CD4-positive, alpha-beta memory T cell (primary cell): Measurements from ENCODE around the gene LMTK3. TPM values are rescaled to one million over a fixed set of nuclear protein-coding genes. Genes with fewer than 3 reads are reported as not detected.

Experiments used
- CTCF ChIA-PET: fragments of 350-600 bp; sonication (Branson Sonifier 250); formaldehyde crosslinking; loops from one replicate; lab custom pipeline; 2021; ENCODE audit warnings: inconsistent platforms; ENCODE audit not compliant: partially characterized antibody; lab: Charles Lee
- POLR2A ChIA-PET: fragments of 350-600 bp; sonication (Branson Sonifier 250); formaldehyde crosslinking; loops from one replicate; lab custom pipeline; 2021; ENCODE audit not compliant: partially characterized antibody; lab: Charles Lee
- DNase-seq, 5 donors: peaks; one replicate each; pipeline versions ENCODE4 v3.0.0 to v3.0.0-alpha.2; 2020 to 2022; ENCODE audit warnings: mixed read lengths in 1 of 5
- H3K27ac ChIP-seq: one replicate; pipeline ENCODE4 v1.7.0; 2013; ENCODE audit warnings: low read depth, low read length
- H3K27me3 ChIP-seq: 2 replicates; pipeline ENCODE4 v1.7.0; 2013; ENCODE audit warnings: mild to moderate bottlenecking, low read length, moderate library complexity; ENCODE audit not compliant: insufficient read depth
- H3K36me3 ChIP-seq: 2 replicates; pipeline ENCODE4 v1.7.0; 2013; ENCODE audit warnings: mild to moderate bottlenecking, low read length, moderate library complexity; ENCODE audit not compliant: insufficient read depth
- H3K4me1 ChIP-seq: 2 replicates; pipeline ENCODE4 v1.7.0; 2013; ENCODE audit warnings: mild to moderate bottlenecking, low read length, moderate library complexity; ENCODE audit not compliant: insufficient read depth
- H3K4me3 ChIP-seq, 2 donors: one replicate each; pipeline ENCODE4 v1.7.0; 2013; ENCODE audit warnings: low read length in 2 of 2, mild to moderate bottlenecking in 1 of 2
- H3K9me3 ChIP-seq, 2 donors: one replicate each; pipeline ENCODE4 v1.7.0; 2013; ENCODE audit warnings: low read length in 2 of 2, control low read depth in 1 of 2; ENCODE audit not compliant: control insufficient read depth in 1 of 2
- H3K27ac Mint-ChIP-seq, 7 donors: one replicate each; pipeline ENCODE4 v1.8.0; 2020 to 2021; ENCODE audit warnings: mixed read lengths in 7 of 7, mild to moderate bottlenecking in 6 of 7, inconsistent platforms in 3 of 7, moderate library complexity in 3 of 7
- H3K27me3 Mint-ChIP-seq, 2 donors: one replicate each; pipeline ENCODE4 v1.8.0; 2020 to 2021; ENCODE audit warnings: mixed read lengths in 2 of 2
- H3K36me3 Mint-ChIP-seq, 2 donors: one replicate each; pipeline ENCODE4 v1.8.0; 2020 to 2021; ENCODE audit warnings: mixed read lengths in 2 of 2, inconsistent platforms in 1 of 2, mild to moderate bottlenecking in 1 of 2
- H3K4me1 Mint-ChIP-seq, 4 donors: one replicate each; pipeline ENCODE4 v1.8.0; 2020 to 2021; ENCODE audit warnings: mixed read lengths in 4 of 4, mild to moderate bottlenecking in 1 of 4
- H3K4me3 Mint-ChIP-seq, 8 donors: one replicate each; pipeline ENCODE4 v1.8.0; 2020 to 2021; ENCODE audit warnings: mixed read lengths in 8 of 8, mild to moderate bottlenecking in 7 of 8, moderate library complexity in 6 of 8, inconsistent platforms in 3 of 8
- H3K9me3 Mint-ChIP-seq, 8 donors: one replicate each; pipeline ENCODE4 v1.8.0; 2020 to 2021; ENCODE audit warnings: mixed read lengths in 8 of 8, mild to moderate bottlenecking in 5 of 8, inconsistent platforms in 3 of 8, moderate library complexity in 1 of 8
- intact Hi-C: fragments of 100-400 bp; cut with micrococcal nuclease; formaldehyde crosslinking; loops from one replicate; pipeline ENCODE4 v1.15.1; 2023
- polyA plus RNA-seq, 2 donors: library from polyadenylated mRNA; unstranded; fragments of 300-500 nt; fragmentation: Illumina TruSeq; gene quantifications; one replicate each; pipeline ENCODE4 v1.2.3, GENCODE V29; 2021
- total RNA-seq, 2 experiments: library from RNA; stranded (reverse); gene quantifications; one replicate each; pipeline ENCODE4 v1.2.3, GENCODE V29; 2021

LMTK3 gene
- total and polyA plus RNA-seq, 4 experiments from 2014 or later = 0.17 to 20.6 (median 18.5) TPM; not detected in 1

DNA sequence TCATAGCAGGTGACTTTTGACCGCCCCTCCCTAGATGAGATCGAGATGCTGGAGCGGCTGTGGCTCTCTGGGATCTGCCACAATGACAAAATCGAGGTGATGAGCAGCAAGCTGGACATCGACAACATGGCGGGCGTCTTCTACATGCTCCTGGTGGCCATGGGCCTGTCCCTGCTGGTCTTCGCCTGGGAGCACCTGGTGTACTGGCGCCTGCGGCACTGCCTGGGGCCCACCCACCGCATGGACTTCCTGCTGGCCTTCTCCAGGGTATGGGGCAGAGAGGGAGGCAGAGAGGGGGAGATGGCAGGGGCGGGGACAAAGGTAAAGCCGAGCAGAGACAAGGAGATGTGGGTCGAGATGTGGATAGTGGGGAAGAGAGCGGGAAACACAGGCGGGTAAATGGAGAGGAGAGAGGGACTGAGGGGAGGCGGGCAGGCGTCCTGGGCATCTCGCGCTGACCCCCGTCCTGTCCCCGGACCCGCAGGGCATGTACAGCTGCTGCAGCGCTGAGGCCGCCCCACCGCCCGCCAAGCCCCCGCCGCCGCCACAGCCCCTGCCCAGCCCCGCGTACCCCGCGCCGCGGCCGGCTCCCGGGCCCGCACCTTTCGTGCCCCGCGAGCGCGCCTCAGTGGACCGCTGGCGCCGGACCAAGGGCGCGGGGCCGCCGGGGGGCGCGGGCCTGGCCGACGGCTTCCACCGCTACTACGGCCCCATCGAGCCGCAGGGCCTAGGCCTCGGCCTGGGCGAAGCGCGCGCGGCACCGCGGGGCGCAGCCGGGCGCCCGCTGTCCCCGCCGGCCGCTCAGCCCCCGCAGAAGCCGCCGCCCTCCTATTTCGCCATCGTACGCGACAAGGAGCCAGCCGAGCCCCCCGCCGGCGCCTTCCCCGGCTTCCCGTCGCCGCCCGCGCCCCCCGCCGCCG, 69.3 kb downstream of the LMTK3 start:
- POLR2A ChIA-PET = no interaction called here
- peaks cover 4% of the 10 kb centered on the region for H3K27me3 ChIP-seq
- H3K9me3 Mint-ChIP-seq = peaks cover 0 to 2% (median 0%) of the 10 kb centered on the region in 8 donors
- H3K4me3 Mint-ChIP-seq = peak overlapping the region in 7 of 8 donors; percentile 35 to 71 (median 61)
- H3K27ac ChIP-seq = no peak overlapping the region
- H3K4me3 ChIP-seq = no peak overlapping the region
- peaks cover 14 to 36% (median 22%) of the 10 kb centered on the region in 4 donors for H3K4me1 Mint-ChIP-seq
- no peaks in the 10 kb centered on the region for H3K36me3 ChIP-seq
- peaks cover 4 to 10% of the 10 kb centered on the region in 2 donors for H3K36me3 Mint-ChIP-seq
- H3K9me3 ChIP-seq = no peaks in the 10 kb centered on the region
- intact Hi-C loops = no loop called here
- DNase-seq = no peak
- peak overlapping the region in 1 of 7 donors; percentile 58 for H3K27ac Mint-ChIP-seq
- CTCF ChIA-PET = no interaction called here
- H3K4me1 ChIP-seq = peaks cover 25% of the 10 kb centered on the region
- H3K27me3 Mint-ChIP-seq = peaks cover 16 to 23% of the 10 kb centered on the region in 2 donors

- Mint-ChIP-seq H3K4me1 (peaks cover 13 to 33% (median 20%) of the 10 kb centered on the region in 4 donors), H3K36me3 (peaks cover 4 to 10% of the 10 kb centered on the region in 2 donors)
These were observed 70.1 kb downstream of the LMTK3 start for GRCh38 chr19:48441360-48442050.

GRCh38 chr19:48436586-48436985, 75.0 kb downstream of the LMTK3 start:
- Mint-ChIP-seq H3K4me3 (no peak overlapping the region), H3K9me3 (no peaks in the 10 kb centered on the region), H3K27ac (no peak overlapping the region), H3K27me3 (peaks cover 20 to 22% of the 10 kb centered on the region in 2 donors), H3K4me1 (peaks cover 0 to 4% (median 0%) of the 10 kb centered on the region in 4 donors), H3K36me3 (no peaks in the 10 kb centered on the region)
- Histone ChIP-seq H3K36me3 (no peaks in the 10 kb centered on the region), H3K4me3 (no peak overlapping the region), H3K9me3 (no peaks in the 10 kb centered on the region), H3K27ac (no peak overlapping the region), H3K27me3 (peaks cover 4% of the 10 kb centered on the region), H3K4me1 (no peaks in the 10 kb centered on the region)
- no peak for DNase-seq
- POLR2A ChIA-PET = interaction anchor here (1.0 kb wide), 1 partner anchor 17 kb away, joined by 4 read pairs; no protein-coding TSS in a partner anchor
- CTCF ChIA-PET = no interaction called here
- intact Hi-C loops = no loop called here

More at GRCh38 chr19:48441360-48442050, 70.1 kb downstream of the LMTK3 start:
- Mint-ChIP-seq H3K27ac (peak overlapping the region in 2 of 7 donors; percentile 38 to 52), H3K9me3 (peaks cover 0 to 2% (median 0%) of the 10 kb centered on the region in 8 donors), H3K27me3 (peaks cover 19 to 25% of the 10 kb centered on the region in 2 donors), H3K4me3 (peak overlapping the region in 7 of 8 donors; percentile 6 to 72 (median 43))
- DNase-seq = no peak
- no peak overlapping the region for H3K4me3 ChIP-seq
- peaks cover 4% of the 10 kb centered on the region for H3K27me3 ChIP-seq
- POLR2A ChIA-PET = no interaction called here
- no peaks in the 10 kb centered on the region for H3K36me3 ChIP-seq
- H3K9me3 ChIP-seq = no peaks in the 10 kb centered on the region
- intact Hi-C loops = no loop called here
- CTCF ChIA-PET = interaction anchor here (0.6 to 0.8 kb wide), 2 partner anchors 48 to 160 kb away, joined by 3 to 4 read pairs; no protein-coding TSS in a partner anchor
- H3K27ac ChIP-seq = no peak overlapping the region
- peaks cover 23% of the 10 kb centered on the region for H3K4me1 ChIP-seq

Other genes with a start within 250 kb of the LMTK3 start
- under 1 TPM in 1 of 2 experiments, not detected in 1; 0.36 TPM for gene ZNF114, start 241.8 kb downstream of the LMTK3 start, total RNA-seq
- not detected for gene ZNF114, start 241.8 kb downstream of the LMTK3 start, polyA plus RNA-seq
- 100 to 1,000 TPM; 293 to 294 TPM for gene EMP3, start 186.3 kb downstream of the LMTK3 start, total RNA-seq
- gene EMP3, start 186.3 kb downstream of the LMTK3 start, polyA plus RNA-seq = 1,000 to 10,000 TPM; 1,097 to 1,108 TPM
- 10 to 100 TPM; 27.6 to 31.8 TPM for gene TMEM143, start 147.9 kb downstream of the LMTK3 start, total RNA-seq
- 1 to 10 TPM; 3.8 to 8.2 TPM for gene TMEM143, start 147.9 kb downstream of the LMTK3 start, polyA plus RNA-seq
- gene SYNGR4, start 147.5 kb downstream of the LMTK3 start, total RNA-seq = not detected
- gene SYNGR4, start 147.5 kb downstream of the LMTK3 start, polyA plus RNA-seq = not detected
- 10 to 100 TPM; 58.8 to 63.2 TPM for gene KDELR1, start 120.3 kb downstream of the LMTK3 start, total RNA-seq
- 10 to 100 TPM; 17.7 to 28.8 TPM for gene KDELR1, start 120.3 kb downstream of the LMTK3 start, polyA plus RNA-seq
- under 1 TPM; 0.14 to 0.17 TPM for gene GRIN2D, start 118.2 kb downstream of the LMTK3 start, total RNA-seq
- gene GRIN2D, start 118.2 kb downstream of the LMTK3 start, polyA plus RNA-seq = not detected
- gene GRWD1, start 65.9 kb downstream of the LMTK3 start, total RNA-seq = 10 to 100 TPM; 36.2 to 39.0 TPM
- gene GRWD1, start 65.9 kb downstream of the LMTK3 start, polyA plus RNA-seq = 10 to 100 TPM; 44.4 to 52.8 TPM
- 1 to 10 TPM; 2.5 to 3.6 TPM for gene KCNJ14, start 56.3 kb downstream of the LMTK3 start, total RNA-seq
- under 1 TPM; 0.18 to 0.22 TPM for gene KCNJ14, start 56.3 kb downstream of the LMTK3 start, polyA plus RNA-seq
- gene CYTH2, start 42.5 kb downstream of the LMTK3 start, total RNA-seq = 10 to 100 TPM; 74.9 to 89.0 TPM
- 10 to 100 TPM; 30.1 to 31.3 TPM for gene CYTH2, start 42.5 kb downstream of the LMTK3 start, polyA plus RNA-seq
- not detected for gene SULT2B1, start 40.3 kb upstream of the LMTK3 start, total RNA-seq
- under 1 TPM in 1 of 2 donors, not detected in 1; 0.13 TPM for gene SULT2B1, start 40.3 kb upstream of the LMTK3 start, polyA plus RNA-seq
- not detected for gene SPACA4, start 94.9 kb upstream of the LMTK3 start, total RNA-seq
- gene SPACA4, start 94.9 kb upstream of the LMTK3 start, polyA plus RNA-seq = not detected
- 1 to 10 TPM; 4.3 to 5.3 TPM for gene FAM83E, start 103.2 kb upstream of the LMTK3 start, total RNA-seq
- not detected for gene FAM83E, start 103.2 kb upstream of the LMTK3 start, polyA plus RNA-seq
- gene RPL18, start 107.3 kb upstream of the LMTK3 start, total RNA-seq = 1,000 to 10,000 TPM; 2,357 to 2,448 TPM
- 1,000 to 10,000 TPM; 2,084 to 2,180 TPM for gene RPL18, start 107.3 kb upstream of the LMTK3 start, polyA plus RNA-seq
- 10 to 100 TPM; 25.0 to 29.1 TPM for gene SPHK2, start 107.7 kb upstream of the LMTK3 start, total RNA-seq
- 1 to 10 TPM; 6.0 to 8.4 TPM for gene SPHK2, start 107.7 kb upstream of the LMTK3 start, polyA plus RNA-seq
- 10 to 100 TPM; 62.6 to 69.5 TPM for gene DBP, start 125.5 kb upstream of the LMTK3 start, total RNA-seq
- 100 to 1,000 TPM in 1 of 2 donors, 10 to 100 TPM in 1; 37.4 to 113 TPM for gene DBP, start 125.5 kb upstream of the LMTK3 start, polyA plus RNA-seq
- 10 to 100 TPM; 13.7 to 15.4 TPM for gene CA11, start 134.4 kb upstream of the LMTK3 start, total RNA-seq
- 1 to 10 TPM; 5.0 to 9.4 TPM for gene CA11, start 134.4 kb upstream of the LMTK3 start, polyA plus RNA-seq
- gene NTN5, start 161.2 kb upstream of the LMTK3 start, total RNA-seq = 1 to 10 TPM; 2.3 to 3.3 TPM
- gene NTN5, start 161.2 kb upstream of the LMTK3 start, polyA plus RNA-seq = under 1 TPM in 1 of 2 donors, not detected in 1; 0.62 TPM
- not detected for gene FUT2, start 184.1 kb upstream of the LMTK3 start, total RNA-seq
- gene FUT2, start 184.1 kb upstream of the LMTK3 start, polyA plus RNA-seq = under 1 TPM; 0.11 to 0.59 TPM
- gene MAMSTR, start 207.9 kb upstream of the LMTK3 start, total RNA-seq = 1 to 10 TPM; 2.1 to 2.5 TPM
- gene MAMSTR, start 207.9 kb upstream of the LMTK3 start, polyA plus RNA-seq = under 1 TPM; 0.71 to 0.73 TPM
- under 1 TPM in 1 of 2 experiments, not detected in 1; 0.22 TPM for gene RASIP1, start 228.8 kb upstream of the LMTK3 start, total RNA-seq
- under 1 TPM; 0.10 to 0.25 TPM for gene RASIP1, start 228.8 kb upstream of the LMTK3 start, polyA plus RNA-seq
- gene IZUMO1, start 235.1 kb upstream of the LMTK3 start, total RNA-seq = not detected
- gene IZUMO1, start 235.1 kb upstream of the LMTK3 start, polyA plus RNA-seq = not detected
- under 1 TPM; 0.22 to 0.32 TPM for gene FUT1, start 240.8 kb upstream of the LMTK3 start, total RNA-seq
- under 1 TPM in 1 of 2 donors, not detected in 1; 0.11 TPM for gene FUT1, start 240.8 kb upstream of the LMTK3 start, polyA plus RNA-seq
- not detected for gene FGF21, start 243.7 kb upstream of the LMTK3 start, total RNA-seq
- gene FGF21, start 243.7 kb upstream of the LMTK3 start, polyA plus RNA-seq = not detected